Stimulated activated CD8-positive, alpha-beta memory T cell treated with anti-CD3 and anti-CD28 coated beads, Interleukin-12 subunit alpha, Interleukin-12 subunit beta, amount 100 ng/mL, for 4 hours (primary cell): ENCODE measurements around the gene PSPC1.
"Not testable (repeated sequence)": the region's sequence is repeated elsewhere in the genome, so short reads cannot be mapped to it uniquely, and the experiment has no call there.

Experiments used
- DNase-seq: peaks from one replicate; pipeline ENCODE4 v3.0.0-alpha.2; 2020; ENCODE audit warnings: low read depth

PSPC1 gene

GRCh38 chr13:19782727-19783682 is at the start of gene PSPC1:
Gene PSPC1, minus strand, starts transcription at chr13:19782945. Its CDS starts 188 bp downstream, at chr13:19782757.
- DNase-seq: peak; percentile 95

- DNase-seq: no peak
These were observed 39.9 kb upstream of the PSPC1 start for GRCh38 chr13:19822673-19823072.

DNA sequence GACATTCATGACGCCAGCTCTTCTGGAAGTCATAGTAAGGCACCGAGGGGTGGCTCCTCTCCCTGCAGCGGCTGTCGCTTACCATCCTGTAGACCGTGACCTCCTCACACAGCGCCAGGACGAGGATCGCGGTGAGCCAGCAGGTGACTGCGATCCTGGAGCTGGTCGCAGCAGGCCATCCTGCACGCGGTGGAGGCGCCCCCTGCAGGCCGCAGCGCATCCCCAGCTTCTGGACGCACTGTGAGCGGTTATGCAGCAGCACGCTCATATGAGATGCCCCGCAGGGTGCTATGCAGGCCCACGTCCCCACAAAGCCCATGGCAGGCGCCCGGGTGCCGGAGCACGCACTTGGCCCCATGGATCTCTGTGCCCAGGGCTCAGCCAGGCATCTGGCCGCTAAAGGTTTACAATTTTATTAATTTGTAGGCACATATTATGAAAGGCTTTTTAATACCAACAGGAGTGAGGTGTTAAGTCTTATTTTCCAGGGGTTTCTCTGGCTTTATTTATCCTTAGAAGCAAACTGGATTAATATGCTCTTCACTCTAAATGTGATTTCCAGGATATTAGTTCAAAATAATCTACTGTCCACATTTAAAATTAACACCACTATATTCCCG is 35.6 kb upstream of the PSPC1 start:
- no peak for DNase-seq

- DNase-seq: no peak
These were observed 34.9 kb upstream of the PSPC1 start for GRCh38 chr13:19817510-19818158.

GRCh38 chr13:19817106-19817505 is 34.4 kb upstream of the PSPC1 start:
- no peak for DNase-seq

DNA sequence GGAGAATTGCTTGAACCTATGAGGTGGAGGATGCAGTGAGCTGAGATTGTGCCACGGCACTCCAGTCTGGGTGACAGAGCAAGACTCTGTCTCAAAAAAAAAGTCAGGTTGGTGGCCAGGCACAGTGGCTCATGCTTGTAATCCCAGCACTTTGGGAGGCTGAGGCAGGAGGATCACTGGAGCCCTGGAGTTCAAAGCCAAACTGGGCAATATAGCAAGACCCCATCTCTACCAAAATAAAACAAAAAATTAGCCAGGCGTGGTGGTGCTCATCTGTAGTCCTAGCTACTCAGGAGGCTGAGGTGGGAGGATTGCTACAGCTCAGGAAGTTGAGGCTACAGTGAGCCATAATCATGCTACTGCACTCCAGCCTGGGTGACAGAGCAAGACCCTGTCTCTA is 33.1 kb upstream of the PSPC1 start:
- not testable (repeated sequence) for DNase-seq

DNA sequence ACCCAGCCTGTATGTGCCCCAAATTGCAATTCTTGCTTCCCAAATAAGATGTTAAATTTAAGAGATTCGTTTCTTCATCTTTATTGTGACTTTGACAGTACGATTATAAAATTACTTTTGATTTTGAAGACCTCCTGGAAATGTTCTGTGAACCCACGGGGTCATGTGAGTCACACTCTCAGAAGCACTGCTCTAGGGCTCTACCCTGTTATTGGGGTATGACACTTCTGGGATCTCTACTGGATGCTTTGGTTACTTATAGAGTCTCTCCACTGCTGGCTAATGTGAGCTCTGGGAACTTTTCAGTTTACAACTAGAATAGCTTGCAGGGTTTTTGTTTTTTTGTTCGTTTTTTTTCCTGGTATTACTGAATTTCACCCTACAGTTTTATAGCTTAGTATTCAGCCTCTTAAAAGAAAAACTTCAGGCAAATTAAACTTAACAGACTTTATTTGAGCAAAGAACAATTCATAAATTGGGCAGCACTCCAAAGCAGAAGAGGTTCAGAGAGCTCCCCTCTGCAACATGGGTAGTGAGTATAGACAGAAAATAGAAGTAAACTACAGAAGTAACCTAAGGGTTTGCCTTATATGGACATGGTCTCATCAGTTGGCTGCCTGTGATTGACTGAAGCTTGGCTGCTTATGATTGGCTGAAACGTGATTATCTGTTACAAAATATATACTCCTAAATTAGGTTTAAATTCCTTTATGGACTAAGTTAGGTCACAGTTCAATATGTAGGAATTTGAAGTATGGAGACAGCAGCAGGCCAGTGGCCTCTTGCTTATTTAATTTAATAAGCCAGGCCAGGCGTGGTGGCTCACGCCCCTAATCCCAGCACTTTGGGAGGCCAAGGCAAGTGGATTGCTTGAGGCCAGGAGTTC is 28.5 kb upstream of the PSPC1 start:
- no peak for DNase-seq

DNA sequence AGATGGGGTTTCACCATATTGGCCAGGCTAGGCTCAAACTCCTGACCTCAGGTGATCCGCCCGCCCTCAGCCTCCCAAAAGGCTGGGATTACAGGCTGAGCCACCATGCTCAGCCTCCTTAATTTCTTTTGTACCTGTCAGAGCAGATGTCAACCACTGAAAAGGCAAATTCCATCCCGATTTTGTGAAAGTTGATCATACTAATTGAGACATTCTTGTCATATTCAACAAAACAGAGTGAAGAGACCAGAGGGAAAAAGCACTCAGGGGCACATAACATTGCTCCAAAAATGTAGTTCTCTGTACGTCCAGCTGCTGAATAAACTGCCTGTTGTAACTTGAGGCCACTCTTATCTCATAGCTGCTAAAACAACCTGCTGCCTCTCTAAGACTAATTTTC is 27.4 kb upstream of the PSPC1 start:
- DNase-seq: no peak

GRCh38 chr13:19805765-19806164 is 23.0 kb upstream of the PSPC1 start:
- DNase-seq: no peak

- DNase-seq: no peak
These were observed 13.2 kb upstream of the PSPC1 start for GRCh38 chr13:19795956-19796355.

DNA sequence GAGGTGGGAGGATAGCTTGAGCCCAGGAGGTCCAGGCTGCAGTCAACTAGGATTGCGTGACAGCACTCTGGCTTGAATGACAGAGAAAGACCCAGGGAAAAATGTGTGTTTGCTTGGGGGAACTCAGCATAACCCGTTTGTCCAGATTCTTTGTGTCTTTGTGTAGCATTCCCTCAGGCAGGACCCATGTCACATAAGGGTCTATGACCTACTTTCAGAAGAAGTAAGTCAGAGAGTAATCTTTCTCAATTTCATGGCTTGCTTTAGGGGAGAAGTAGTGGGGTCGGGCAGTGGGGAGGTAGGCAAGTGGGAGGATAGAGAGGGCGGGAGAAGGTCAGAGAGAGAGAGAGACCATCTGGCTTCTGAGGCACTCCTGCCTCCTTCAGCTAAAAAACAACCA is 11.9 kb upstream of the PSPC1 start:
- no peak for DNase-seq

DNA sequence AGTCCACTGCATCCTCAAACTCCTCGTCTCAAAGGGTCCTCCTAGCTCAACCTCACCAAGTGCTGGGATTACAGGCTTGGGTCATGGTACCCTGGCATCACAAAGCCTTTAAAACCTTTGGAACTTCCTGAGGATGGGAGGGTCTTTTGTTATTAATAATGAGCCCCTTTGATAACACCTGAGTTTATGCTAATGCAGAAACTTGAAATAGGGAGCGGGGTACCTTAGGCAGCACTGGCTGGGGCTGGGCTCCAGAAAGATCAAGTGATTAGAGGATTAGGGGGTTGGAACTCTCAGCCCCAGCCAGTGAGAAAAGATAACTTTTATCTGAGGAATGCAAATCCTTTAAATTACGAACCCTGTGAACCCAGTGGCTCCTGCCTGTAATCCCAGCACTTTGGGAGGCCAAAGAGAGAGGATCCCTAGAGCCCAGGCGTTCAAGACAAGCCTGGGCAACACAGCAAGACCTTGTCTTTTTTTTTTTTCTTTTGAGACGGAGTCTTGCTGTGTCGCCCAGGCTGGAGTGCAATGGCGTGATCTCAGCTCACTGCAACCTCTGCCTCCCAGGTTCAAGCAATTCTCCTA is 9.3 kb upstream of the PSPC1 start:
- DNase-seq: no peak

DNA sequence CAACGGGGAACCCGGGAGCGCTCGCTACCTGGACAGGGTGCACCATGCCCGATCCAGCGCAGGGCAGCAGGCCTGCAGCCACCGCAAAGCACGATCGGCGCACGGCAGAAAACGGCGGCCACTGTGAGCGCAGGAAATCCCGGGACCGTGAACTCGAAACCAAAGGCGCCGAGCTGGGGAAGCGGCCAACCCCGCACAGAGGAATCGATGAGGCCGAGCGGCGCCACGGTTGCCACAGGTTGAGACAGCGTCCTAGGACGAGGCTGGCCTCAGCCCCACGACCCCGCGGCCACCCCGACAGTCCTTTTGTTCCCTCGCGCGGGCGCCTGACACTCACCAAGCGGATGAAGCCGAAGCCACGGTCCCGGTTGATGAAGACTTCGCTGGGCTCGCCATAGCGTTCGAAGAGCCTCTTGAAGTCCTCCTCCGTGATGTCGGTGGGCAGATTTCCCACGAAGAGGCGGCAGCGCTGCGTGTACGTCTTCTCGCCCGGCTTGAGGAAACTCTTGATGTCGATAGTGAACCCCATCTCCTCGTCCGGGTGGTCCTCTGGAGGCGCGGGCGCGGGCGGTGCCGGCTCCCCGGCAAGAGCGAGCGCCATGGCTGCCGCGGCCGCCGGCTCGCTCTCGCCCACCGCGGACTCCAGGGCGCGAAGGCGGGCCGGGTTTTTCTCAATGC is 557 bp downstream of the PSPC1 start:
- DNase-seq: peak; percentile 32

DNA sequence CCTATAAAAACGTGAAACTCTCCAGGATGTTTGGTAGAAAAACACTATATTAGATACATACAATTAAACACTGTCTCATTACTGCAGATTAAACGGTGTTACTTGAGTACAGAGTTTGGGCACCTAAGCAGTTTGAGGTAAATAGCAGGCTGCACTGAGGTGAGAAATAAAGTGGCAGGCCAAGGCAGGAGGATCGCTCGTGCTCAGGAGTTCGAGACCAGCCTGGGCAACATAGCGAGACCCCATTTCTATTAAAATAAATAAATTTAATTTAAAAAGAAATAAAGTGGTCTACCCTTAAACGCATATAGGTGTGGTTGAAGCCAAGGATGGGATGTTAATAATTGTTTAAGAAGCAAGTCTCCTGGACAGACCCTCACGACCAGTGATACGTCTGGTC is 1.2 kb downstream of the PSPC1 start:
- DNase-seq: no peak

DNA sequence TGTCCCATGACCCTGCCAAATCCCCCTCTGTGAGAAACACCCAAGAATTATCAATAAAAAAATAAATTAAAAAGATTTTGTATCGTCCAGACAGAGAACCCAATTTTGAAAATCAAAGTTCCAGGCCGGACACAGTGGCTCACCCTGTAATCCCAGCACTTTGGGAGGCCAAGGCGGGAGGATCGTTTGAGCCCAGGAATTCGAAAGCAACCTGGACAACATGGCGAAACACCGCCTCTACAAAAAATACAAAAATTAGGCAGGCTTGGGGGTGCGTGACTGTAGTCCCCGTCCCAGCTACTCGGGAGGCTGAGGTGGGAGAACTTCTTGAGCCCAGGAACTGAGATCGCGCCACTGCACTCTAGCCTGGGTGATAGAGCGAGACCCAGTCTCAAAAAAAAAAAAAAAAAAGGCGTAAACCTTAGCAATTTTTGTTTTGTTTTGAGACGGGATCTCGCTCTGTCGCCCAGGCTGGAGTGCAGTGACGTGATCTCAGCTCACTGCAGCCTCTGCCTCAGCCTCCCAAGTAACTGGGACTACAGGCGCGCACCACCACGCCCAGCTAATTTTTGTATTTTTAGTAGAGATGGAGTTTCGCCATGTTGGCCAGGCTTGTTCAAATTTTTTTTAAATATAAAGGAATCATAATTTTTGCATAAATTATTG is 1.9 kb downstream of the PSPC1 start:
- not testable (repeated sequence) for DNase-seq

DNA sequence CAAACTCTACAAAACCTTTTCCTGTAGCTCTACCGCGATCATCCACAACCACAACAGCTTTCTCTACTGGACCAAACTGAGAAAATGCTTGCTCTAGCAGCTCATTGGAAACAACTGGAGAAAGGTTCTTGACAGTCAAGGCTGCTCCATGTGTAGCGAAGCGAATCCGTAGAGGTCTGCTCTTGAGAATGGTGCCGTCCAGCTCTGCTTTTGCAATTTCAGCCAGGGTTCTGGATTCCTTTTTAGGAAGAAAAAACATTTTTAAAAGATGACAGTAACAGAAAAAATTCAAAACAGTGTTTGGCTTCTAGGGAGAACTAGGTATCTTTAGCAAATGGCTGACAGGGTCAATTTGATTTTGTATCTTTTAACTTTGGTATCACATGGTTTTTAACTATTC is 10.4 kb downstream of the PSPC1 start:
- DNase-seq: no peak

GRCh38 chr13:19769854-19770253 is 12.9 kb downstream of the PSPC1 start:
- no peak for DNase-seq

DNA sequence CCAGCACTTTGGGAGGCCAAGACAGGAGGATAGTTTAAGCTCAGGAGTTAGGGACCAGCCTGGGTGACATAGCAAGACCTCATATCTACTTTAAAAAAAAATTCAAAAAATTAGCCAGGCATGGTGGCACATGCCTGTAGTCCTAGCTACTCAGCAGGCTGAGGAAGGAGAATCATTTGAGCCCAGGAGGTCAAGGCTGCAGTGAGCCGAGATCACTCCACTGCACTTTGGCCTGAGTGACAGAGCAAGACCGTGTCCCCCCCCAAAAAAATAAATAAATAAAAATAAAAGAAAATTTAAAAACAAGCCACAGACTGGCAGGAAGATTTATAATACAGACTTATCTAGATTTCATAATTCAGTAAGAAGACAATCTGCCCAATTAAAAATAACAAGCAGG is 14.8 kb downstream of the PSPC1 start:
- DNase-seq: no peak

DNA sequence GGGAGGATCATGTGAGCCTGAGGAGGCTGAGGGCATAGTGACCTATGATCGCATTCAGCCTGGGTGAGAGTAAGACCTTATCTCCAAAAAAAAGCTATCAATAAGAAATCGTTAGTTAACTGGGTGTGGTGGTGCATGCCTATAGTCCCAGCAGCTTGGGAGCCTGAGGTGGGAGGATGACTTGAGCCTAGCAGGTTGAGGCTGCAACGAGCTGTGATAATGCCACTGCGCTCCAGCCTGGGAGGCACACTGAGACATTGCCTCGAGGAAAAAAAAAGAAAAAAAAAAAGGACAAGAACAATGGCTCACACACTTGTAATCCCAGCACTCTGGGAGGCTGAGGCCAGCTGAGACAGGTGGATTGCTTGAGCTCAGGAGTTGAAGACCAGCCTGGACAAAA is 16.2 kb downstream of the PSPC1 start:
- DNase-seq: no peak

GRCh38 chr13:19764237-19764636 is 18.5 kb downstream of the PSPC1 start:
- no peak for DNase-seq
